ENCODE measurements around the gene MS4A13.
"Not testable (repeated sequence)": the region's sequence is repeated elsewhere in the genome, so short reads cannot be mapped to it uniquely, and the experiment has no call there.

Gene MS4A13

GRCh38 chr11:60515144-60515855 lies at the start of gene MS4A13:
Gene MS4A13 (plus strand): TSS chr11:60515392. CDS start chr11:60518084, 2,692 bp downstream.
- Mint-ChIP-seq H3K4me3 (no peak within 1 kb of the TSS), H3K9me3 (peaks cover 5 to 7% of the 10 kb centered on the region in 2 donors), H3K4me1 (peaks cover 6 to 12% of the 10 kb centered on the region in 2 donors), H3K36me3 (peaks cover 0 to 6% of the 10 kb centered on the region in 2 donors), H3K27me3 (peaks cover 7 to 12% of the 10 kb centered on the region in 2 donors), H3K27ac (no peak within 1 kb of the TSS)
- DNase-seq (no peak), ATAC-seq (replicated peaks) (no peak)

DNA sequence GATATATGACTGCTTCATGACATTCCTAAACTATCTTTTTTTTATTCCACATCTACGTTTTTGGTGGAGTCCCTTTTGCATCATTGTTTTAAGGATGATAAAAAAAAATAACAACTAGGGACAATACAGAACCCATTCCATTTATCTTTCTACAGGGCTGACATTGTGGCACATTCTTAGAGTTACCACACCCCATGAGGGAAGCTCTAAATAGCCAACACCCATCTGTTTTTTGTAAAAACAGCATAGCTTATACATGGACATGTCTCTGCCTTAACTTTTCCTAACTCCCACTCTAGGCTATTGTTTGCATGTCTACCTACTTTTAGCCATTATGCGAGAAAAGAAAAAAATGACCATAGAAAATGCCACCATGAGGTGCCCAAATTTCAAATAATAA lies 46.4 kb upstream of the MS4A13 start:
- Mint-ChIP-seq H3K4me1 (peaks cover 22 to 54% of the 10 kb centered on the region in 2 donors), H3K36me3 (peaks cover 50 to 68% of the 10 kb centered on the region in 2 donors), H3K9me3 (peaks cover 2 to 4% of the 10 kb centered on the region in 2 donors), H3K27ac (peak overlapping the region; percentile 69), H3K4me3 (no peak overlapping the region), H3K27me3 (no peaks in the 10 kb centered on the region)
- no peak for DNase-seq
- no peak for ATAC-seq (replicated peaks)

DNA sequence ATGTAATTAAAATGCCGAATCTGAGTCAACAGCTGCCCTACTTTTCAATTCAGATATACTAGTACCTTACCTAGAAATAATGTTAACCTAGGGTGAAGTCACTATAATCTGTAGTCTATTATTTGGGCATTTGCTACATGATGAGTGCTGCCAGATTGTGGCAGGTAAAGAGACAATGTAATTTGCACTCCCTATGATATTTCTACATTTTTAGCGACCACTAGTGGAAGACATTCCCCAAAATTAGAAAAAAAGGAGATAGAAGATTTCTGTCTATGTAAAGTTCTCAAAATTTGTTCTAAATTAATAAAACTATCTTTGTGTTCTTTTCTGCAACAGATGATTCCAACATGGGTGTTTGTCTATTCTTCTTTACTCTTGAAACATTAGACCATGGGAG lies 45.5 kb upstream of the MS4A13 start:
- H3K36me3 Mint-ChIP-seq = peaks cover 42 to 60% of the 10 kb centered on the region in 2 donors
- ATAC-seq (replicated peaks) (peak in 1 of 2 donors; percentile 5), DNase-seq (no peak)
- no peak overlapping the region for H3K4me3 Mint-ChIP-seq
- H3K4me1 Mint-ChIP-seq = peaks cover 18 to 53% of the 10 kb centered on the region in 2 donors
- H3K9me3 Mint-ChIP-seq = peaks cover 3 to 4% of the 10 kb centered on the region in 2 donors
- peak overlapping the region; percentile 54 for H3K27ac Mint-ChIP-seq
- no peaks in the 10 kb centered on the region for H3K27me3 Mint-ChIP-seq

DNA sequence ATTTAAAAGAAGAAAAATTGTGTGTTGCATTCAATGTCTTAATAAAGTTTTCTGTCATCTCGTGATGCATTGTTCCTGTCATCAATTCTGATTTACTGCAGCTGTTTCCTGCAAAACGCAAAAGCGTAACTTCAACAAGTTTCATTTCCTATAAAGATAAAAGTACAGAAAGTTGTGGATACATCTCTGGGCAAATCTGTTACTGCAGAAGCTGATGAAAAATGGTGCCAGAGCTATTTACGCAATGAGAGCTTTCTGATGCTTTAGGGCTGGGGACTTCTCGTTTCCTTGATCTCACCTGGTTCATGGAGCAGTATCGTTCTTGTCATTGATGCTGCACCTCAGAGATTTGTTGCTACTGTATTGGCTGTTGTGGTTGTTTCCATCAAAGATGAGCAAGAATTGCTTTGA lies 38.2 kb upstream of the MS4A13 start:
- H3K9me3 Mint-ChIP-seq = peaks cover 4 to 12% of the 10 kb centered on the region in 2 donors
- DNase-seq (peak; percentile 74), ATAC-seq (replicated peaks) (peak; percentile 96 to 98)
- H3K36me3 Mint-ChIP-seq = peaks cover 5 to 11% of the 10 kb centered on the region in 2 donors
- H3K27me3 Mint-ChIP-seq = no peaks in the 10 kb centered on the region
- H3K4me1 Mint-ChIP-seq = peaks cover 36 to 62% of the 10 kb centered on the region in 2 donors
- peak overlapping the region; percentile 84 for H3K27ac Mint-ChIP-seq
- peak overlapping the region; percentile 55 to 61 for H3K4me3 Mint-ChIP-seq

DNA sequence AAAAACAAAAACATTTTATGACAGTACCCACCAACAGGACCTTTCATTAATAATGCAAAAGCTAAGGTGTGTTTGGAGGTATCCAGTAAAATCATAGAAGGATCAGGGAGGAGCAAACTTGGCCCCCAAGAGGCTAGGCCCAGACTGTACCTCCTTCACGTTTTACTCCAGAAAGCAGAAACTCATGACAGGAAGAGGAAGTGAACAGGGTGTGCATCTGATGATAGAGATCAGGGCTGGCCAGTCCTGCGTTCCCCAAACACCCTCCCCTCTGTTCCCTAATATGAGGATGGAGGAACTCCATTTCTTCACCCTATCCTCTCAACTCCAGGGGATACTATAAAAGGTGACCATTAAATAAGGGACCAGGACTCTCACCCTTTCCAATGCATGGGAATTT lies 32.8 kb upstream of the MS4A13 start:
- Mint-ChIP-seq H3K4me1 (peaks cover 55 to 80% of the 10 kb centered on the region in 2 donors), H3K9me3 (peaks cover 0 to 8% of the 10 kb centered on the region in 2 donors), H3K27me3 (no peaks in the 10 kb centered on the region), H3K36me3 (peaks cover 0 to 3% of the 10 kb centered on the region in 2 donors), H3K27ac (peak overlapping the region; percentile 95), H3K4me3 (peak overlapping the region; percentile 61 to 69)
- ATAC-seq (replicated peaks) (peak; percentile 75 to 81), DNase-seq (no peak)

DNA sequence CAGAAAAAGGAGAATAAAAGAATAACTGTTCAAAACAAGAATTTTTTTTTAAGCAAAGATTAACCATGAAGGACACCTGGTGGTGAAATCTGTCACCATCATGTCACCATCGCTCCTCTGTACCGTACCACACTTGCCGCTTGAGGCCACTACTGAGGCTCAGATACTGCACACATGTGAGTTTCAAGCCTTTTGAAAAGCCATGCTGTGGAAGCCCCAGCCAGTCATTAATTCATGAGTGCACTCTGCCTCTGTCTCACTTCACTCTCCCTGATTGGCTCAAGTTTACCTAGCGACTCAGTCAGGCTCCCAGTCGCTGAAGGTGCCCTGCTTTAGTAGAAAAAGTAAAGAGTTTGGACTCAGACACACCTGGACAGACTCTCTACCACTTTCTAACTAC lies 29.2 kb upstream of the MS4A13 start:
- DNase-seq = peak; percentile 60
- Mint-ChIP-seq H3K4me3 (no peak overlapping the region), H3K9me3 (peaks cover 0 to 7% of the 10 kb centered on the region in 2 donors), H3K36me3 (peaks cover 0 to 3% of the 10 kb centered on the region in 2 donors), H3K27ac (peak overlapping the region; percentile 79), H3K27me3 (no peaks in the 10 kb centered on the region), H3K4me1 (peaks cover 33 to 46% of the 10 kb centered on the region in 2 donors)
- ATAC-seq (replicated peaks) = peak; percentile 89 to 94

GRCh38 chr11:60492488-60493009 lies 22.6 kb upstream of the MS4A13 start, which contains the start of gene MS4A12:
Gene MS4A12 (plus strand): TSS chr11:60492778. CDS start chr11:60497319, 4,541 bp downstream.
- Mint-ChIP-seq H3K4me1 (peaks cover 8% of the 10 kb centered on the region in 2 donors), H3K9me3 (no peaks in the 10 kb centered on the region), H3K27ac (no peak within 1 kb of the TSS), H3K27me3 (no peaks in the 10 kb centered on the region), H3K36me3 (no peaks in the 10 kb centered on the region), H3K4me3 (no peak within 1 kb of the TSS)
- ATAC-seq (replicated peaks) (no peak), DNase-seq (no peak)

DNA sequence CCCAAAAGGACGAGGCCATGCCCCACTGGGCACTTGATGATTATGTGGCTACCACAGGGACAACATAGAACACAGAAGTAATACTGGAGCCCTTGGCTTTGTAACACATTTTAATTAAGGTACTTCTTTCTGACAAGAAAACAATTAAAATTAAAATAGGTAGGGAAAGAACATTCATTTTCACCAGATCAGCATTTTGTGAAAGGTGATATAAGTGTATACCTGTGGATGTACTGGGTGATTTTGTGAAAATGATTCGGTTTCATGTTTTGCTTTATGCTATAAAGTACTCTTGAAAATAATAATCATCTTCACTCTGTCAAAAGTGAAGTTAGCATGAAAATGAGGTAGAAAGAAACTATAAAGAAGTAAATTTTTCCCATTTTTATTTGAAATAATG lies 21.7 kb upstream of the MS4A13 start:
- Mint-ChIP-seq H3K36me3 (no peaks in the 10 kb centered on the region), H3K27me3 (no peaks in the 10 kb centered on the region), H3K4me3 (no peak overlapping the region), H3K4me1 (peaks cover 17% of the 10 kb centered on the region in 2 donors), H3K9me3 (peaks cover 0 to 1% of the 10 kb centered on the region in 2 donors), H3K27ac (no peak overlapping the region)
- ATAC-seq (replicated peaks) (no peak), DNase-seq (no peak)

- Mint-ChIP-seq H3K9me3 (peaks cover 0 to 1% of the 10 kb centered on the region in 2 donors), H3K27ac (peak overlapping the region; percentile 68), H3K27me3 (no peaks in the 10 kb centered on the region), H3K36me3 (no peaks in the 10 kb centered on the region), H3K4me3 (peak overlapping the region; percentile 34 to 51), H3K4me1 (peaks cover 29 to 62% of the 10 kb centered on the region in 2 donors)
- ATAC-seq (replicated peaks) (peak; percentile 58 to 77), DNase-seq (peak; percentile 11)
Observed at GRCh38 chr11:60498399-60498798, 16.8 kb upstream of the MS4A13 start.

DNA sequence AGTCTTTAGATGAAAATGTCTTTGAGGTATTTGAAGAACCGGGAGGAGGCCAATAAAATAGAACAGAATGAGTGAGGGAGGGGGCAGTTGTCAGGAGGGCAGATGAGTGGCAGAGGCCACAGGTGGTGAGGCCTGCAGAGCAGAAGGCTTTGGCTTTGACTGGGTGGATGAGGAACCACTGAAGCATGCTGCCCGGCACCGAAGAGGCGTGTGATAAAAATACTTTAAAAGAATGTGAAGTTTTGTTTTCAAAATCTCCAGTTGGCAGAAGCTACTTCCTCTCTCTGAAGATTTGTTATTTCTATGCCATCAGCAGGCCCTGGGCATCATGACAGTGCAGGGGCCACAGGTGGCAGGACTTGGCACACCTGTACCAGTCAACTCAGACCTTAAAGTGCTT lies 16.3 kb upstream of the MS4A13 start:
- DNase-seq (peak; percentile 63), ATAC-seq (replicated peaks) (peak; percentile 97)
- Mint-ChIP-seq H3K9me3 (peaks cover 0 to 1% of the 10 kb centered on the region in 2 donors), H3K27me3 (no peaks in the 10 kb centered on the region), H3K4me3 (peak overlapping the region; percentile 34 to 51), H3K36me3 (no peaks in the 10 kb centered on the region), H3K4me1 (peaks cover 29 to 62% of the 10 kb centered on the region in 2 donors), H3K27ac (peak overlapping the region; percentile 68)

GRCh38 chr11:60500276-60500910 lies 14.8 kb upstream of the MS4A13 start:
- no peaks in the 10 kb centered on the region for H3K27me3 Mint-ChIP-seq
- H3K9me3 Mint-ChIP-seq = peaks cover 0 to 4% of the 10 kb centered on the region in 2 donors

DNA sequence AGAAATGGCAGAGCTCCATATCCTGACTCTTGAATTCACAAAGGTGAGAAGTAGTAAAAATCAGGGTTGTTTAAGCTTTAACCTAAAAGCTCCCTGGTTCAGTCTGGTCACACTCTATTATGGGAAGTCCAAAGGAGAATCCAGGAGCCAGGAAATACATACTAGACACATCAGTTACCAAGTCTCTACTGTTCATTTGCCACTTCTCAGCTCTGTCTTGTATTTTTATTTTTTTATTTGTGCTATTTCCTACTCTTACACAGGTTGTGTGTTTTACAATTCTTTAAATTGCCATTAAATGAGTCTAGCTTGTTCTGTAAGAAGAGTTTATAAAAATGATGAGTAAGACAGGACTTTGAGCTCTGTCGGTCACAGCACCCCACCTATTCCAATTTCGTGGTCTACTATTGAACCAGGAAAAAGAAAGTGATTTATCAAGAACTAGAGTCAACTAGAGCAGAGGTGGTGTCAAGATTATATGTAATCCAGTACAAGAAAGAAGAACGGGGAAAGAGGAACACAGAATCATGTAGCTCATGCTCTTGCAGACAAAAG lies 12.9 kb upstream of the MS4A13 start:
- H3K4me1 Mint-ChIP-seq = peaks cover 27 to 64% of the 10 kb centered on the region in 2 donors
- ATAC-seq (replicated peaks) (peak; percentile 12 to 26), DNase-seq (no peak)
- H3K4me3 Mint-ChIP-seq = no peak overlapping the region
- peaks cover 0 to 4% of the 10 kb centered on the region in 2 donors for H3K9me3 Mint-ChIP-seq
- no peak overlapping the region for H3K27ac Mint-ChIP-seq
- no peaks in the 10 kb centered on the region for H3K36me3 Mint-ChIP-seq
- no peaks in the 10 kb centered on the region for H3K27me3 Mint-ChIP-seq

More at GRCh38 chr11:60500276-60500910, 14.8 kb upstream of the MS4A13 start:
- DNase-seq (no peak), ATAC-seq (replicated peaks) (peak in 1 of 2 donors; percentile 45)
- no peaks in the 10 kb centered on the region for H3K36me3 Mint-ChIP-seq
- peaks cover 32 to 69% of the 10 kb centered on the region in 2 donors for H3K4me1 Mint-ChIP-seq
- H3K4me3 Mint-ChIP-seq = no peak overlapping the region
- no peak overlapping the region for H3K27ac Mint-ChIP-seq

DNA sequence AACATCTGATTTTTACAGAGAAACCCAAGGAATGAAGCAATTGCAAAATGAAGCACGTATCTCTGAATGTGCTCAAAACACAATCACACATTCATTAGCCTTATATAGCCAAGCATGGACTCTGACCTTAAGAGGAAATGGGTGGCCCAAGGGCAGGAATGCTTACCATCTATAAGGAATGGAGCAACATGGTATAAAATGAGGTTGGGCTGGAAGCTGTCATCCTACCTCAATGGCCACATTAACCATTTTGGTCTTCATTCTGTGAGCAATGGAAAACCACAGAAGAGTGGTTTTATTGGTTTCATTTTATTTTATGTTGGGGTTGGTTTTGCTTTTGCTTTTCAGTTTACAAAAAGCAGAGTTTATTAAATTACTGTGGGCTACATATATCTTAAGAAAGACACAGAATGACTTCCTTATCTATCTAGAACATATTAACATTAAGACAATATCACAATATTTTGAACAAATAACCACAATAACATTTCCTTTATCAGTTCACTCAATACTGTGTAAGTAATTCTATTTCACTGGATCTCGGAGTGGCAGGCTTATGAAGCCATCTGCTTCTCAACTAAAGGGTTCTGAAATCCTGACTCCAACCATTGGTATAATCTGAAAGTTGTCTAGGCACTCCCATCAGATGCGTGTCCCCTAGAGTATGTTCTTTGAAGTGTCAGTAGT lies 10.8 kb upstream of the MS4A13 start:
- ATAC-seq (replicated peaks) (no peak), DNase-seq (no peak)
- no peaks in the 10 kb centered on the region for H3K27me3 Mint-ChIP-seq

DNA sequence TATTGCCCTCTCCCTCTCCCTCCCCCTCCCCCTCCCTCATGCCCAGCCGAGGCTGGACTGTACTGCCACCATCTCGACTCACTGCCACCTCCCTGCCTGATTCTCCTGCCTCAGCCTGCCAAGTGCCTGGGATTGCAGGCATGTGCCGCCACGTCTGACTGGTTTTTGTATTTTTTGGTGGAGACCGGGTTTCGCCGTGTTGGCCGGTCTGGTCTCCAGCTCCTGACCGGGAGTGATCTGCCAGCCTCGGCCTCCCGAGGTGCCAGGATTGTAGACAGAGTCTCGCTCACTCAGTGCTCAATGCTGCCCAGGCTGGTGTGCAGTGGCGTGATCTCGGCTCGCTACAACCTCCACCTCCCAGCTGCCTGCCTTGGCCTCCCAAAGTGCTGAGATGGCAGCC lies 5.6 kb upstream of the MS4A13 start:
- not testable (repeated sequence) for H3K36me3 Mint-ChIP-seq; H3K27me3 Mint-ChIP-seq; H3K9me3 Mint-ChIP-seq; H3K27ac Mint-ChIP-seq; ATAC-seq (replicated peaks); DNase-seq; H3K4me3 Mint-ChIP-seq
- peaks cover 5 to 10% of the 10 kb centered on the region in 2 donors for H3K4me1 Mint-ChIP-seq

More for the DNA sequence above, 10.8 kb upstream of the MS4A13 start:
- no peak overlapping the region for H3K4me3 Mint-ChIP-seq
- no peak overlapping the region for H3K27ac Mint-ChIP-seq
- H3K9me3 Mint-ChIP-seq = peaks cover 0 to 2% of the 10 kb centered on the region in 2 donors
- H3K4me1 Mint-ChIP-seq = peaks cover 9 to 43% of the 10 kb centered on the region in 2 donors
- H3K36me3 Mint-ChIP-seq = no peaks in the 10 kb centered on the region

Measured in stimulated activated naive B cell treated with anti-CD40 and anti-IgM and Interleukin-4, amounts not matched to agents 10 μg/mL and 1 μg/mL and 100 μg/mL, for 72 hours (primary cell).